HG02870 (cell line): ENCODE data around the gene MS4A13.
"Not testable (repeated sequence)": the region's sequence is repeated elsewhere in the genome, so short reads cannot be mapped to it uniquely, and the experiment has no call there.

Experiments used
- ATAC-seq: cut with Tn5 transposase; IDR thresholded peaks from one replicate; pipeline ENCODE4 v1.9.1; 2021; ENCODE audit warnings: mild to moderate bottlenecking, moderate library complexity; ENCODE audit not compliant: unreplicated experiment

The MS4A13 gene

GRCh38 chr11:60515144-60515855 is at the start of gene MS4A13:
TSS of gene MS4A13 (plus strand) at chr11:60515392. CDS start at chr11:60518084, 2,692 bp downstream.
- ATAC-seq, result no peak

- ATAC-seq, result no peak
Observed at GRCh38 chr11:60468829-60469228, 46.4 kb upstream of the MS4A13 start.

GRCh38 chr11:60469723-60470122 is 45.5 kb upstream of the MS4A13 start:
- no peak for ATAC-seq

- ATAC-seq, result peak; percentile 70
Observed at GRCh38 chr11:60477035-60477445, 38.2 kb upstream of the MS4A13 start.

GRCh38 chr11:60482361-60482760 is 32.8 kb upstream of the MS4A13 start:
- ATAC-seq, result no peak

GRCh38 chr11:60485987-60486386 is 29.2 kb upstream of the MS4A13 start:
- peak; percentile 99 for ATAC-seq

GRCh38 chr11:60492488-60493009 is 22.6 kb upstream of the MS4A13 start, which contains the start of gene MS4A12:
TSS of gene MS4A12 (plus strand) at chr11:60492778. CDS start at chr11:60497319, 4,541 bp downstream.
- ATAC-seq, result no peak

- ATAC-seq, result no peak
Observed at GRCh38 chr11:60493454-60493853, 21.7 kb upstream of the MS4A13 start.

GRCh38 chr11:60498399-60498798 is 16.8 kb upstream of the MS4A13 start:
- ATAC-seq, result no peak

- ATAC-seq, result peak; percentile 57
Observed at GRCh38 chr11:60498853-60499252, 16.3 kb upstream of the MS4A13 start.

- ATAC-seq, result no peak
Observed at GRCh38 chr11:60500276-60500910, 14.8 kb upstream of the MS4A13 start.

- ATAC-seq, result no peak
Observed at GRCh38 chr11:60502221-60502775, 12.9 kb upstream of the MS4A13 start.

GRCh38 chr11:60504219-60504905 is 10.8 kb upstream of the MS4A13 start:
- no peak for ATAC-seq

GRCh38 chr11:60509609-60510008 is 5.6 kb upstream of the MS4A13 start:
- ATAC-seq, result not testable (repeated sequence)

GRCh38 chr11:60510209-60510608 is 5.0 kb upstream of the MS4A13 start:
- not testable (repeated sequence) for ATAC-seq

- ATAC-seq, result no peak
Observed at GRCh38 chr11:60511393-60511792, 3.8 kb upstream of the MS4A13 start.

GRCh38 chr11:60512651-60513225 is 2.5 kb upstream of the MS4A13 start:
- ATAC-seq, result no peak

GRCh38 chr11:60513496-60514460 is 1.4 kb upstream of the MS4A13 start:
- ATAC-seq, result no peak

GRCh38 chr11:60528465-60528864 is 13.3 kb downstream of the MS4A13 start:
- ATAC-seq, result no peak

- ATAC-seq, result peak; percentile 80
Observed at GRCh38 chr11:60528934-60529333, 13.7 kb downstream of the MS4A13 start.
